Activated CD8-positive, alpha-beta memory T cell treated with anti-CD3 and anti-CD28 coated beads, Interleukin-2, amount 50 U/mL, for 24 hours (primary cell): ENCODE data around the gene TMEM196.
A peak's percentile ranks its signal among the peaks of the same experiment; 100 is the strongest.

Experiments
- DNase-seq: peaks from one replicate; pipeline ENCODE4 v3.0.0-alpha.2; 2020; ENCODE audit errors: extremely low read depth

TMEM196 gene

DNA sequence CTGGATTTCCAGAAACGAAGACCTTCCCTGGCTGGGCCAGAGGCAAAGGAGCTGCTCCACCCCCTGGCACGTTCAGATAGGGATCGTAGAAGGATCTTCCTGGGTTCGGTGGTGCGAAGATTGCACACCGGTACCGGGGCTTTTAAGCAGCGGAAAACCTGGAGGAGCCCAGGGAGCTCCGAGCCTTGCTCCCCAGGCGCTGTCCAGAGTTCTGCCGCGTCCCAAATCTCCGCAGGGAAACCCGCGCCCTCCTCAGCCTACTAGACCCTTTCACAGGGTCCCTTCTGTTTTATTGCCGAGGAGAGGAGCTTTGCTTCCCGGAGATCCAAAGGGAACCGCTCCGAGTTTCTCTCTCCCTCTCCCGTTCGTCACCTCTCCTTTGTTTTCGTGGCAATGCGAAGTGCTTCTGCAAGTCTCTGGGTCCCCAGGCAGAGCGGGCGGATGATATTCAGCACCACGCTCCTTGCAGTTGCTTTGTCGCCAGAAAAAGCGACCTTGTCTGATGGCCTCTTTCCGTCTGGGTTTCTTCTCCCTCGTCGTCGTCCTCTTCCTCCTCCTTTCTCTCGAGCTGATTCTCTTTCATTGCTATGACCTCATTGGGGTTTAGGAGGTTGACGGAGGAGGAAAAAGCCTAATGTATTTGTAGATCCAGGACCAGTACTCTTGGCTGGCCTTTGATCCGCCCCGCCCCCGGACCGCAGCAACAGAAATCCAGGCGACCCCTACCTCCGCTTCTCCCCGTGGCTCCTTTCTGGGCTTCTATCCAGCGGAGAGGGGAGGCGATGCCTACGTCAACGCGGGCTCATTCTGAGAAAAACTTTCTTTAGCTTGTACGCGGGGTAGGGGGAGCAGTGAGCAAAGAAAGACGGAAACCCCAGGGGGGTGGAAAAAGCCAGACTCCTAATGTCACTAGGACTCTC is at the start of gene TMEM196:
TMEM196 (minus strand) TSS at position 777 of the 920 bp plus-strand sequence. CDS start 921 bp downstream, outside the sequence.
- DNase-seq: no peak

DNA sequence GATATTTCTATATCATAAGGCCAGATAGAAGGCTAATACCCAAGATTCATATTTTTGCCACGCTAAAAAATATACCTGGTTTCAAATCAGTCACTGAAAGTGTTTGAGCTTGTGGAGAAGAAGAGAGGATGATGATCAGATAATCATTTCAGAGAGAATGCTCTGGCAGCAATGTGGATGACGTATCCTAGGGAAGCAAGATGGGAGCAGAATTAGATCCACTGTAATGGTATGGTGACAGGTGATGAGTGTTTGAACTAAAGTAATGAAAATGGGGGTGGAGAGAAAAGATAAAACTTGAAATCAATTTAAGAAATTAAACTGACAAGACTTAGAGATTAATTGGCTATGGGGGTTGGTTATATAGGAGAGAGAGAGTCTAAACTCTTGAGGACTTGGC is 42.7 kb upstream of the TMEM196 start:
- DNase-seq: no peak

DNA sequence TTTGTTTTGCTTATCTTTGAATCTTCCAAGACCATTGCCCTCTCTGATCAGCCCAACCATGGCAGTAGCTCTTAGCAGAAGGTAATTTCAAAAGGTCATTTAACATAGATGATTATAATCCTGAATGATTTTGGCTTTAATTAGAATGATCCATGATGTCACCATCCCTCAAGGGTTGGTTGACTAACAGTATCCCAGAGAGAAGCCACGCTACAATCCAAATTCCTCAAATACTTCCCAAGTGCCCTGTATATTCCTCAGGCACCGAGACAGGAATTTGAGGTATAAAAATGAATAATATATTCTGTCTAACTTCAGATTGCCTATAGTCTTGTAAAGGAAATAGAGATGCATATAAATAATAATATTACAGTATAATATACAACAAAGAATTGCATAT is 42.1 kb upstream of the TMEM196 start:
- DNase-seq: no peak

DNA sequence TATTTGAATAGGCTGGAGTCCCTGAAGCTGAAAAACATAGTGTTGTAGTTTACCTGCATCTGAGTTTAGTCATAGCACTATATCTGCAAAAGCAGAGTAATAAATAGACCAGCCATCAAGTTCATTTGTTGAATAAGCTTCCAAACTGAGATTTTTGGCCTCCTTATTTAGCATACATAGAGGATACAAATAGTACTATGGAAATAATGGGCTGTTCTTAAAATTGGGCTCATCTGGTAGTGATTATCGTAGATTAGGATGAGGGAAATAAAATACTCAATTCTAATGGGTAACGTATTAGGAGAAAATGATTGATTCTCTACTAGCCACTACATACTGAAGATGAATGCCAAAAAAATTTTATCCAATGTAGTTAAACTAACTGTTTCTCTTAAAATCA is 41.4 kb upstream of the TMEM196 start:
- no peak for DNase-seq

DNA sequence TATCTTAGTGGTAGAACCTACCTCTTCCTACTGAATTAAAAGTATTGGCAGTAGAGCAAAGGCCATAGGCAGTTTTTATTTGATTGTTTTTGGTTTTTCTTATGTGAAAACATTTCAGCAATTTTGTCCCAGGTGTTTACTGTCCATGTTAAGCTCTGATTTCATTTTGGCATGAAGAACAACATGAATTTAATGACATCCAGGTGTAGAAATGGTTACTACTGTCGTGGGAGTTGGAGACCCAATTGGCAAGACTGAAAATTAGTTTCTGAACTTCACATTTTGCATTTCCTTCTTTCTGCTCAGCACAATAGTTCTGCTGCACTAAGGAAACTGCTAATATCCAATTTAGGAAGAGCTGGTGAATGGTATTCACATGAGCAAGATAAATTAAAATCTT is 38.0 kb upstream of the TMEM196 start:
- no peak for DNase-seq

DNA sequence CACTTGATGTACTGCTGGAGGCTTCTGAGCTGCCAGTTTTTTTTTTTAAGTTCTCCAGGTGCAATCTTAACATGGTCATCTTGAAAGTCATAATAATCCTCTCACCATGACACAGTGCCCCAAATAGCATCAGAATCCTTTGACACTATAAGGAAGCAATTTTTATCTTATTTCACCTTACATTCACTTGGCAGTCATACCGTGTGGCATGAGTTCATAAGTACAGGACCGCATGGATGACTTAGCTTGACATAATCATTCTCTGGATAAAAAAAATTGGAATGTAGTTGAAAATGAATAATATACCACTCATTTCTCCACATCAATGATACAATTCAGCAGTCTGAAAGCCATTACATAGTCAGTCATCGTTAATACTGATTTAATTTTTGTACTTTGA is 25.6 kb upstream of the TMEM196 start:
- DNase-seq: no peak

DNA sequence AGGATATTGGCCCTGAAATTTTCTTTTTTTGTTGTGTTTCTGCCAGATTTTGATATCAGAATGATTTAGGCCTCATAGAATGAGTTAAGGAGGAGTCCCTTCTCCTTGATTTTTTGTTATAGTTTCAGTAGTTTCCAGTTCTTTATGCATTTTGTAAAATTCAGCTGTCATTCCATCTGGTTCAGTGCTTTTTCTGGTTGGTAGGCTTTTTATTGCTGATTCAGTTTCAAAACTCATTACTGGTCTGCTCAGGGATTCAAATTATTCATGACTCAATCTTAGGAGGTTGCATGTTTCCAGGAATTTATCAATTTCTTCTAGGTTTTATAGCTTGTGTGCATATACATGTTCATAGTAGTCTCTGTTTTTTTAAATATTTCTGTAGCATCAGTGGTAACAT is 10.1 kb upstream of the TMEM196 start:
- no peak for DNase-seq

DNA sequence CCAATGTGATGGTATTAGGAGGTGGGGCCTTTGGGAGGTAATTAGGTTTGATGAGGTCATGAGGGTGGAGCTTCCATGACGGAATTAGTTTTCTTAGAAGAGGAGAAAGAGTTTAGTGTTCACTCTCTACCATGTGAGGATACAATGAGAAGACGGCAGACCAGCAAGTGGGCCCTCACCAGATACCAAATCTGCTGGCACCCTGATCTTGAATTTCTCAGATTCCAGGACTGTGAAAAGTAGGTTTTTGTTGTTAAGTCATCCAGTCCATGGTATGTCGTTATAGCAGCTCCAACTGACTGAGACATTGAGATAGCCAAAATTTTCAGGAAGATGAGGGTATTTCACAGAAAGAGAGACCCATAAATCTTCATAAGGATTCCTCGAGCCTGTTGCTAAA is 3.6 kb upstream of the TMEM196 start:
- no peak for DNase-seq

DNA sequence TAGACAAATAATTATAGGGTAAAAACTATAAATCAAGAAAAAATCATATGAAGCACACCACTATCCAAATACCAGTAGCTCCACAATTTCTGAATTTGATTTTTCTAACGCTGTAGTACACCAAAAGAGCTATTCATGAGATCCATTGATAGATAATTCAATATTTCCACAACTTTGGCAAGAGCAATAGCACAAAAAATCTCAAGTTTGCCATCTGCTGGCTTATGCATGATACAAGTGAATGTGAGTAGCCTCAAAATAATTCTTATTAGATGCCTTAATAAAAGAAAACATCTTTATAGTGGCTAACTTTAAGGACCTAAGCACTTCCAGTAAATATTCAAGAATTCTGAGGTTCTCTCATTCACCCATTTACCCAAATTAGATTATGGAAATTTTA is 2.2 kb upstream of the TMEM196 start:
- DNase-seq: no peak

DNA sequence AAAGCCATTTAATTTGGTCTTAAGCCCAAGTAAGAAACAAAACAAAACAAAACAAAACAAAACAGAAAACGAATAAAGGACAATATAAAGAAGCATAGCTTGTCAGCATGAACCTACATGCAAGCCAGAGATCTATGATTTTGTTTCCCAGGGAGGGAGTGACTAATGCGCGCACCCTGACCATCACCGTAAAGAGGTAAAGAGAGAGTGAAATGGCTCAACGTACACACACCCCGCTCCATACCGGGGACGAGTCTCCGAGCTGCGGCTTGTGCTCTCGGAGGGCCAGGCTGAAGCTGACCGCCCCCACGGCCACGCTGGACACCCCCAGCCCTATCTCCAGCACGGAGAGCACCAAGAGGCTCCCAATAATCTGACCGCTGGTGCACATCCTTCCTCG is 1.1 kb downstream of the TMEM196 start:
- no peak for DNase-seq

DNA sequence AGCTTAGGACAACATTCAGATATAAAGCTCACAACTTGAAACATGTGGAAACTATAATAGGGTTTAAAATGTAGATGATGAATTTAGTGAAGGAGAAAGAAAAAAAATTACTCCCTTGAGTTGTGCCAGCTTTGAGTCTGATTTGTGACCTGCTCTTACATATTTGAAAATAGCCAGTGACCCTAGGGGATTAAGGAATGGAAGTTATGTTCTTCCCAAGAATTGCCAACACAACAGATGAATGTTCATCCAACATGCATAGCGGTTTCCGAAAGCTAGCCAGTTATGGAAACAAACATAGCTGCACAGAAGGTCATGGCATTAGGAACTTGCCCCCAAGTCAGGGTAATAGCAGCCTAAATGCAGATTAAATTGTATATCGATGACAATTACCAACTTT is 10.8 kb downstream of the TMEM196 start:
- no peak for DNase-seq

DNA sequence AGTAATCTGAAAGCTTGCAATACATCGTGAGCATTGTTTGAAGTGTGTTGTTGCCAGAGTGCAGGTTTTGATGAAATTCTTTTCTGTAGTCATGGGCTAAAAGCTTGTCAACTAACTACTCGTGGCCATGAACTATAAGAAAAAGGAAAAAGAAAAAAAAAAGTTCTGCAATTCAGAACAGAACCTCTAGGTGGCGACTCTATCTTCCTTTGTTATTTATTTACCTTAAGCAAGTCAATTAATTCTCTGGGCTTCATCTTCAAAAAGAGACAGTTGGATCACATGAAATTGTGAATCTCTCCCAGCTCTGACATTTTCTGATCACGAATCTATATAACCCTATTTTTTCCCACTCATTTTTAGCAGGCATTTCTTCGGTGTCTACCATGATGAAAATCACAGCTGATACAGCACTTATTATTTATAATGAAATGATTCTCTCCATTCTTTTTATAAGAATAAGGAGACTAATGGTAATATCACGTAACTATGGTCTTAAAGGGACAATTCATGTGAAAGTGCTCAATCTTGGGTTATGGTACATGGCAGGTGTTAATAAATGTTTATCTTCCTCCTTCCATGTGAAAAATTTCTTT is 18.8 kb downstream of the TMEM196 start:
- DNase-seq: no peak

DNA sequence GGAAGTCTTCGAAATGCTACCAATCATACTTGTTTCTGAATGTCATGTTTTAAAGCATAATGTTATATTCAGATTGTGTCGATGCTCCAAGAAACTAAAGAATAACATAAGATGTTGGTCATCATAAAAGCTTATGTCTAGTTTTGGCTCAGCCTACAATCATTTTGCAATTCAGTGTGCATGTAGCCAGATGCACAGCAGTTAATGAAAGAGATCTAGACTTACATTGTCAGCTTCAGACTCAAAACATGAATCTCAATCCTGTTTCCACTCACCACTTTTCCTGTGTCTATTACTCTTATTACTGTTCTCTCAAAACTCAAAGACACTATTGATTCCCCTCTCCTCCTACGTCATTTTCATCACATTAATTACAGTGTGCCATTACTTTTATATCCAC is 21.4 kb downstream of the TMEM196 start:
- DNase-seq: no peak

DNA sequence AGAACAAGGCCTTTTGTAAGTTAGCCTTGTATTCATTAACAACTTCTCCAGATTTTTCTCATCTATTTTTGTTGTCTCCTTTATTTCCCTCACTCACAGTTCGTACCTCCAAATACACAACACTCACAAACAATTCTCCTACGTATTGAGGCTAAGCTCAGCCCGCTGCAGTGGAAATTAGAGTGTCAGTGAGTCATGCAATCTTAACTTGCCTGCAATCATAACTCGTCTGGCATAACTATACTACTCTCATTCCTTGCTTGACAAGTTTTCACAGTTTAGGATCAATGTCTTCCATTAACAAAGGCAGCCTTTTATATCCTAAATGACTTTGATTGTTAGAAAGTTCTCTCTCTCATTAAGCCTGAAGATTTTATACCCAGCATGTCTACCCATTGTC is 23.8 kb downstream of the TMEM196 start:
- DNase-seq: no peak

DNA sequence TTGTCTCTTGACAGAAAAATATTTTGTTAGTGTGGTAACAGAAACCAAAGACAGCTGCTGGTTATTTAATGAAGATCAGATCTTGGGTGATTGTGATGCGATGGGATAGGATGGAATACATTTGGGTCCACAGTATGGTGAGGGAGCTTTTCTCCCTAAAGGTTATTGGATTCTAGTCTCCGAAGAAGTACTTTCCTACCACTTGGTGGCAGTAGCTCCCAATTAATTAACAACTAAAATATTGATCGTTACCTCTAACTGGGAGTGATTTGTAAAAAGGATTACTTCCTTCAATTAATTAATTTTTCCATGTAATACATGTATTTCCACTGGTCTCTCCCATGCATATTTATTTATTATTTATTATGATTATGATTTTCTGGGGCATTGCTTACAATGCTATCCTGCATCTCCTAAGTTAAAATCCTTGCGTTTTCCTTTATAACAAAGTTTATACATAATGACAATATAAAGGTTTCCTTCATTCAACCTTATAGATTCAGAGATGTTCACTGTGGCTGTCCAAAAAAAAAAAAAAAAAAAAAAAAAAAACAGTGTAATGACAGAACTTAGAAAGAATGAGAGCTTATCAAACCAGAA is 25.6 kb downstream of the TMEM196 start:
- DNase-seq: no peak

DNA sequence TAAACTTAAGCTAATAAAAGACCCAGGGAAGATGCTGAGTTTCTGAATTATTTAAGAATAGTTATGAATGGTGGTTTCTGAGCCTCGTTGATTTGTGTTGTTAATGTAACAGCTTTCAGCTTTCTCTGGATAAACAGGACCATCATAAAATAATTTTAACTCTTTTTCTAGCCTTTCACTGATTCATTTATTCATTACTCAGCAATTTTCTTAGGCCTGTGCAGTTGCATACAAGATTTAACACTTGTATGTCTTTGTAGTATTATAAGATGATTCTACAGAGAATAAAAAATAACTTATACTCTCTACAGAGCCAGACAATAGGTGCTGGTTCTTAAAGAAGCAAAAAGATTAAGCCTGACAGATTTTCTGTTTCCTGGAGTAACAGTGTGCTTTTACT is 29.3 kb downstream of the TMEM196 start:
- DNase-seq: no peak

DNA sequence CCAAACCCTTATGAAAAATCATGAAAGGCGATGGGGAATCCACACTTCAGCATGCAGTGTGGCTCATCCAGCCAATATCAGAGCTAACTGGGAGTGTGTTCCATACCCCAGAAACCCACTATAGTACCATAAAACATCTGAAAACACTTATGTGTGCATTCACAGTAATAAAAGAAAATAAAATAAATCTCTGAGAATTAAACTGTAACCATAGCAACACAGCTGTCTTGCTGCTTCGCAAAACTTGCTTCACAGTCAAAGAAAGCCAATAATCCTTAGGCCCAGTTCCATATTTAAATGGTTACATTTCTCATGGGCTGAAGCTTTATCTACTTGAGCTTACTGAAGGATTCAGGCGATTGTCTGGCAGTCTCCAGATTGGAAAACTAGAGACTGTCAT is 44.7 kb downstream of the TMEM196 start:
- no peak for DNase-seq

DNA sequence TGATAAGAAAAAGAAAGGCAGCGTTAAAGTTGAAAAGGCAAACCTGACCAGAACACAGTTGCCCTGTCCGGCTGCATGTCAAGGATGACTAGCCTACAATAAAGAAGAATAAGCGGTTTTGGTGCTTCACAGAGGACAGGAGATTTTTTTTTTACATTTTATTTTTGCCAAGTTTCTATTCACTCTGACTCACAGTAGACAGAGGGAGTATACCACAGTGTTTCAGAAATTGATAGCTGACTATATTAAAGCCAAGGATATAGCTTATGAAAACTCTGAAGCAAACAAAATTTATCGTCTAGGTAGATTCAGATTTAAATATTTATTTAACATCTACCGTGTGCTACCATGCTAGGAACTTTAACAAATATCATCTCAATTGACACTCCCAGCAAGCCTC is 47.6 kb downstream of the TMEM196 start:
- DNase-seq: no peak

DNA sequence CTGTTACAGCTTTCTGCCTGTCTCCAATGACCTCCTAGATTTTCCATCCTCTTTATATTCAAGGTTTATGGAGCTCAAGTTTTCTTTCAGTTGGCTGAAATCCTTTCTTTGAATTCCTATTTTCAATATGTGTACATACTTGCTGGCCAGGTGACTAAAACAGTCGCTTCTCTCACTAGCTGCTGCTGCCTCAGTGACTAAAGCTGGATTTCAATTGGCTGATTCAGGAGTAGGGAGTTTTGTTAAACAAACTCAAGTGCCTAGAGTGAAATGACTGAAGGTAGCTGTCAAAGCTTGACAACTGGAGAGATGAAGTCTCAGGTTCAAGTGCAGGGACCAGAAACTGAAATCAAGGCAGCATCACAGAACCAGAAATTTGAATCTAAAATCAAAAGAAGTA is 57.9 kb downstream of the TMEM196 start:
- no peak for DNase-seq

DNA sequence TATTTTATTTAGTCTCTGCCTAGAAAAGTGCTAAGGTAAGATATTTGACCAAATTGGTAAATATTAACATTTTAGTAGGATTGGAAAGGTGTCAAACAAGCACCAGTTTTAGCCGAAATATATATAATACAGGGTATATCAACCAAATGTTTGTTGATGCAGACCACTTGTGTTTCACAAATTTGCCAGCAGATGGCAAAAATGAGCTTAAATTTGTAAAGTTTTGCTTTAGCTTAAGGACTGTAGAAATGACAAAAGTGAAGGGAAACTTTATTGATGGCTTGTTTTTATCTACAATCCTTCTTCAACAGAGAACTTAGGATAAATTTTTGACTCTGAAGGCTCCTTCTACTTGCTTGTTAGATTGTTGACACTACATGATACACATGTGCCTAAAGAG is 59.7 kb downstream of the TMEM196 start:
- DNase-seq: no peak

DNA sequence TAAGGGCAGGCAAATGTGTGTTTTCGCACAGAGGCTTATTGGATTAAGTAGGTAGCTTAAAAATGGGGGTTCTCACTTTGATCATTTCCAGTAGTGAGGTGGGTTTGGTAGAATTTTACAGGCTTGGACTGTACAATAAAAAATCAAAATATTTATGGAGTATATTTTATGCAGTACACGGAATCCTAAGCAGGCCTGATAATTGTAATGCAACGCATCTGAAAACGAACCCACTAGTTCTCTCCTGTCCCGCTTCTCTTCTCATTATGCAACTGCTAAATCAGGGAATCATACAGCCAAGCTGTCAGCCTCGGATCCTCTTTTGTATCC is 64.2 kb downstream of the TMEM196 start:
- no peak for DNase-seq

DNA sequence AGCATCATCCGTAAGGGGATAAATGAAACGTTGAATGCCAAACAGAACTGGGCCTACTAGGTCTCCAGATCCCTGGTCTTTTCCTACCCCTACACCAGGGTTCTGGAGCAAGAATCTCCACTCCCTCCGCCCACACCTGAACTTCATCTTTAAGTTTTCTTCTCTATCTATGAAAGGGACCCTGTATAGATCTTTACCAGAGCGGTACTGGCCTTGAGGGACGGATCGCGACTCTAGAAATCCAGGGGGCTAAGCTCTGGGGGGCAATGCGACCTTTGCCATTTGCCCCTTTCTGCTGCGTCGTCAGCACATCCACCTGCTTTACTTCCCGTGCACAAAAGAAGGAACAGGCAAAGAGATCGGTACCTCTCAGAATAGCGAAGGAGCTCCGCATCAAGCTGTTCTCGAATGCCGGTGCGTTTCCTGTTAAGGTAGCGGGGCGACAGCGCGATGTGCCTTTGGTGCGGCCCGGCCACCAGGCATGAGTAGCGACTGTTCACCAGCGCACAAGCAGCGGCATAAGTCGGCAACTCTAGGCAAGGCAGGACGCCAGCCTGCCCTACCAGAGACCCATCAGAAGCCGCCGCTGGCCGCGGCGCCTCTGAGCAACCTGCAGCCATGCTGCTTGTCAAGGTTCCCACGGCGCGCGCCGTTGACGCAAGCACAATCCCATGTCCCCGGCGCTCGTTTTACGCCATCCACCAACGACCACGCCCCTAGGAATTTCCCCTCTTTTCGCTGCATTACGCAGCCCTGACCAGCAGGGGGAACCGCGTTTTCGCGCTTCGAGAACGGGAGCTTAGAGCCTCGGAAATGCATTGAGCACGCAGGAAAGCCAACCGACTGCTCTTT is 64.8 kb downstream of the TMEM196 start, which contains the start of gene POLR1F:
POLR1F (minus strand) TSS at position 641 of the 852 bp plus-strand sequence; CDS start at position 620, 21 bp downstream.
- peak; percentile 77 for DNase-seq
